ENCODE data around the gene RMC1.
A peak's percentile ranks its signal among the peaks of the same experiment; 100 is the strongest.

RMC1 gene

DNA sequence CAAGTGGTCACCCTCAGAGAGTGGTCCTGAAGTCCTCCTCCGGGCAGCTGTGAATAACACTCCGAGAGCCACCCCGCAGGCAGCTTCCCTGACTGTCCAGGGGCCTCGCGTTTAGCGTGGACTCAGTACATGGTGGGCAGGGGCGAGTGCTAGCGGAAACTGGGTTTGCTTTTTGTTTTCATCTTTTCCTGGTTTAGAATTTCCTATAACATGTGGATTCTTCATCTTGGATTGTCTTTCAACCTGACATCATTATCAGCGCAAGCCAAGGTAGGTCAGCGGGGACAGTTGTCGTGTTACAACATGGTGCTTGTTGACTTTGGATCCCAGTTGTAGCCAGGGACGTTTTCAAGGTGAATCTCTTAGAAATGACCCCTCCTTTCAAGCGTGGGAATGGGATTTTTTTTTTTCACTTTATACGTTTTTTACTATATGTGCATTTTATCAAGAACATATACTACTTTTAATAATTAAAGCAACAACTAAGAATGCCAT lies 20.9 kb downstream of the RMC1 start:
- Histone ChIP-seq H3K27me3 (ENCODE audit: insufficient read depth, poor library complexity, severe bottlenecking) (no peaks in the 10 kb centered on the region), H3K4me3 (replicated peaks; ENCODE audit: insufficient read depth, low read length) (no peak overlapping the region), H3K27ac (replicated peaks) (no peak overlapping the region)
- TF ChIP-seq, protein P1, sequence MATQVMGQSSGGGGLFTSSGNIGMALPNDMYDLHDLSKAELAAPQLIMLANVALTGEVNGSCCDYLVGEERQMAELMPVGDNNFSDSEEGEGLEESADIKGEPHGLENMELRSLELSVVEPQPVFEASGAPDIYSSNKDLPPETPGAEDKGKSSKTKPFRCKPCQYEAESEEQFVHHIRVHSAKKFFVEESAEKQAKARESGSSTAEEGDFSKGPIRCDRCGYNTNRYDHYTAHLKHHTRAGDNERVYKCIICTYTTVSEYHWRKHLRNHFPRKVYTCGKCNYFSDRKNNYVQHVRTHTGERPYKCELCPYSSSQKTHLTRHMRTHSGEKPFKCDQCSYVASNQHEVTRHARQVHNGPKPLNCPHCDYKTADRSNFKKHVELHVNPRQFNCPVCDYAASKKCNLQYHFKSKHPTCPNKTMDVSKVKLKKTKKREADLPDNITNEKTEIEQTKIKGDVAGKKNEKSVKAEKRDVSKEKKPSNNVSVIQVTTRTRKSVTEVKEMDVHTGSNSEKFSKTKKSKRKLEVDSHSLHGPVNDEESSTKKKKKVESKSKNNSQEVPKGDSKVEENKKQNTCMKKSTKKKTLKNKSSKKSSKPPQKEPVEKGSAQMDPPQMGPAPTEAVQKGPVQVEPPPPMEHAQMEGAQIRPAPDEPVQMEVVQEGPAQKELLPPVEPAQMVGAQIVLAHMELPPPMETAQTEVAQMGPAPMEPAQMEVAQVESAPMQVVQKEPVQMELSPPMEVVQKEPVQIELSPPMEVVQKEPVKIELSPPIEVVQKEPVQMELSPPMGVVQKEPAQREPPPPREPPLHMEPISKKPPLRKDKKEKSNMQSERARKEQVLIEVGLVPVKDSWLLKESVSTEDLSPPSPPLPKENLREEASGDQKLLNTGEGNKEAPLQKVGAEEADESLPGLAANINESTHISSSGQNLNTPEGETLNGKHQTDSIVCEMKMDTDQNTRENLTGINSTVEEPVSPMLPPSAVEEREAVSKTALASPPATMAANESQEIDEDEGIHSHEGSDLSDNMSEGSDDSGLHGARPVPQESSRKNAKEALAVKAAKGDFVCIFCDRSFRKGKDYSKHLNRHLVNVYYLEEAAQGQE (IDR thresholded peaks at IDR 0.05; ENCODE audit: insufficient replicate concordance, low read depth): no peak
- TF ChIP-seq, protein P2, sequence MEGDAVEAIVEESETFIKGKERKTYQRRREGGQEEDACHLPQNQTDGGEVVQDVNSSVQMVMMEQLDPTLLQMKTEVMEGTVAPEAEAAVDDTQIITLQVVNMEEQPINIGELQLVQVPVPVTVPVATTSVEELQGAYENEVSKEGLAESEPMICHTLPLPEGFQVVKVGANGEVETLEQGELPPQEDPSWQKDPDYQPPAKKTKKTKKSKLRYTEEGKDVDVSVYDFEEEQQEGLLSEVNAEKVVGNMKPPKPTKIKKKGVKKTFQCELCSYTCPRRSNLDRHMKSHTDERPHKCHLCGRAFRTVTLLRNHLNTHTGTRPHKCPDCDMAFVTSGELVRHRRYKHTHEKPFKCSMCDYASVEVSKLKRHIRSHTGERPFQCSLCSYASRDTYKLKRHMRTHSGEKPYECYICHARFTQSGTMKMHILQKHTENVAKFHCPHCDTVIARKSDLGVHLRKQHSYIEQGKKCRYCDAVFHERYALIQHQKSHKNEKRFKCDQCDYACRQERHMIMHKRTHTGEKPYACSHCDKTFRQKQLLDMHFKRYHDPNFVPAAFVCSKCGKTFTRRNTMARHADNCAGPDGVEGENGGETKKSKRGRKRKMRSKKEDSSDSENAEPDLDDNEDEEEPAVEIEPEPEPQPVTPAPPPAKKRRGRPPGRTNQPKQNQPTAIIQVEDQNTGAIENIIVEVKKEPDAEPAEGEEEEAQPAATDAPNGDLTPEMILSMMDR (IDR thresholded peaks at IDR 0.05; ENCODE audit: insufficient read depth, low read length): no peak
- TF ChIP-seq POLR2AphosphoS5 (IDR thresholded peaks at IDR 0.05; ENCODE audit: low read depth) (no peak), GABPA (IDR thresholded peaks at IDR 0.05; ENCODE audit: low read depth) (no peak), SPI1 (IDR thresholded peaks at IDR 0.05; ENCODE audit: borderline replicate concordance, low read depth) (no peak)
- DNase-seq (ENCODE audit: low read depth in 1 of 2, low spot score in 1 of 2): no peak

DNA sequence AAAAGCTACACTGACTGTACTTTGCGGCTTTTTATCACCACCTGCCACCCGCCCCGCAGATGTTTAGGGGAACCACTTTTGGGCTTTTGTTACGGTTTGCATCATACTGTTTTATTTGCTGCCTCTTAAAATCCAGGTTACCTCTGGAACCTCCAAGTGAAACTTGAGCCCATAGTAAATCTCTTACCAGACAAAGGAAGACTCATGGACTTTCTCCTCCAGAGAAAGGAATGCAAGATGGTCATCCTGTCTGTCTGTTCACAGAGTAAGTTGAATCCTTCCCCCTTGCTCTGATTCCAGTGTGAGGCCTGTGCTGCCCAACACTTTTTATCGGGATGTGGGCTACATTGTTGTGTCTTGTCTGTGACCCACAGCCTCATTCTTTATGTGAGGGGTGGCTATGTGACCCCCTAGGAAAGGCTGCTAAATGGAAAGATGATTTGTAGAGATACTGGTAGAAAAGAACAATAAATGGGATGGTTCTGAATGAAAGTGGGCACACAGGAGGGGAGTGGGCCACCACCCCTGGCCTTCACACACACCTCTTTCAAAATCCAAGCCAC lies 23.3 kb downstream of the RMC1 start:
- TF ChIP-seq SPI1 (IDR thresholded peaks at IDR 0.05; ENCODE audit: borderline replicate concordance, low read depth) (no peak), POLR2AphosphoS5 (IDR thresholded peaks at IDR 0.05; ENCODE audit: low read depth) (no peak)
- TF ChIP-seq, protein P2 (IDR thresholded peaks at IDR 0.05; ENCODE audit: insufficient read depth, low read length): no peak
- TF ChIP-seq, protein P1 (IDR thresholded peaks at IDR 0.05; ENCODE audit: insufficient replicate concordance, low read depth): no peak
- no peak overlapping the region for H3K27ac ChIP-seq (replicated peaks)
- H3K27me3 ChIP-seq (ENCODE audit: insufficient read depth, poor library complexity, severe bottlenecking): no peaks in the 10 kb centered on the region
- DNase-seq (ENCODE audit: low read depth in 1 of 2, low spot score in 1 of 2): no peak
- no peak overlapping the region for H3K4me3 ChIP-seq (replicated peaks; ENCODE audit: insufficient read depth, low read length)

DNA sequence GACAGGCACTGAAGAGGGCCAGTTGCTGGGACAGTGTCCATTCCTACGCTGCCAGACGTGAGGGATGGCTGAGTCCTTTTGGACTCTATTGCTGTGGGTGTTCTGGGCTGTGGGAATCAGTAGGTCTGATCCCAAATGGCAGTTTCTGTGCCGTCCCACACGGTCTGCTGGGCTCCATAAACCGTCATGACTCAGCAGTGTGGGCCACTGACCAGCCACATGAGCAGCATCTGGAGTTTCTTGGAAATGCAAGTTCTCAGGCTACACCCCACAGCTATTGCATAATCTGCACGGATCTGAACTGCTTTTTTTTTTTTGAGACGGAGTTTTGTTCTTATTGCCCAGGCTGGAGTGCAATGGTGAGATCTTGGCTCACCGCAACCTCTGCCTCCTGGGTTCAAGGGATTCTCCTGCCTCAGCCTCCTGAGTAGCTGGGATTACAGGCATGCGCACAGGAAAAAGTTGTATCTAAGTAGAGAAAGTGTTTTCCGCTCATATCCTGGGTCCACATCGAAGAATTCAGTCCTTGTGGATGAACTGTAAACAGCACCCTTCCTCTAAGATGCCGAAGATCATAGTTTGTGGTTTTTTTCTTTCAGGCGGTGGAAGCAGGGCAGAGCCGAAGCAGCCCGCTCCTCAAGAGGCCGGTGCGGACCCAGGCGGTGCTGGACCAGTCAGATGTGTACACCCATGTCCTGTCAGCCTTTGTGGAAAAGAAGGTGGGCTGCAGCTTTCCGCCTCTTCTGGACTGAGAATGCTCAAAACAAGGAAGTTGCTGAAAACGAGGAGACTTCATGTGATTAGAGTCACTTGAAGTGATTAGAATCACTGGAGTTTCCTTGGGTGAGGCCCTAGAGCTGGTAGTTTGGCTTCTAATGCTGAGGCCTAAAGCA lies 25.5 kb downstream of the RMC1 start:
- Histone ChIP-seq H3K27ac (replicated peaks) (0 out of 2 replicates have a peak overlapping the region, but pooled peaks have one; percentile 11), H3K4me3 (replicated peaks; ENCODE audit: insufficient read depth, low read length) (no peak overlapping the region), H3K27me3 (ENCODE audit: insufficient read depth, poor library complexity, severe bottlenecking) (no peaks in the 10 kb centered on the region)
- TF ChIP-seq SPI1 (IDR thresholded peaks at IDR 0.05; ENCODE audit: borderline replicate concordance, low read depth) (no peak), GABPA (IDR thresholded peaks at IDR 0.05; ENCODE audit: low read depth) (no peak)
- DNase-seq (ENCODE audit: low read depth in 1 of 2, low spot score in 1 of 2): peak in 1 of 2 experiments; percentile 67

- no peak for TF ChIP-seq SPI1 (IDR thresholded peaks at IDR 0.05; ENCODE audit: borderline replicate concordance, low read depth)
- TF ChIP-seq, protein P1 (IDR thresholded peaks at IDR 0.05; ENCODE audit: insufficient replicate concordance, low read depth): no peak
- no peak for TF ChIP-seq GABPA (IDR thresholded peaks at IDR 0.05; ENCODE audit: low read depth)
- TF ChIP-seq POLR2AphosphoS5 (IDR thresholded peaks at IDR 0.05; ENCODE audit: low read depth): no peak
- TF ChIP-seq, protein P2 (IDR thresholded peaks at IDR 0.05; ENCODE audit: insufficient read depth, low read length): no peak
Observed at GRCh38 chr18:23529604-23530003, 26.3 kb downstream of the RMC1 start.

More at GRCh38 chr18:23529604-23530003, 26.3 kb downstream of the RMC1 start:
- peak overlapping the region; percentile 17 for H3K27ac ChIP-seq (replicated peaks)
- peak in 1 of 2 experiments; percentile 90 for DNase-seq (ENCODE audit: low read depth in 1 of 2, low spot score in 1 of 2)
- H3K4me3 ChIP-seq (replicated peaks; ENCODE audit: insufficient read depth, low read length): no peak overlapping the region
- H3K27me3 ChIP-seq (ENCODE audit: insufficient read depth, poor library complexity, severe bottlenecking): no peaks in the 10 kb centered on the region
